Thyroid gland (tissue), 4 donors: ENCODE measurements around the gene RNF220. TPM values are rescaled to one million over a fixed set of nuclear protein-coding genes. Genes with fewer than 3 reads are reported as not detected.

Experiments
- DNase-seq, 2 donors: peaks; one replicate each; pipeline ENCODE4 v3.0.0-alpha.2; 2019
- H3K27ac ChIP-seq, 3 donors: fragments of 200-600 bp; sonication (generic); 1 replicate in 2 of 3; 2 replicates in 1 of 3; pipeline ENCODE4 v1.5.1; 2016 to 2019; ENCODE audit warnings: mild to moderate bottlenecking in 1 of 3, moderate library complexity in 1 of 3
- H3K27me3 ChIP-seq: fragments of 200-600 bp; sonication (generic); one replicate; pipeline ENCODE4 v1.5.1; 2019
- H3K36me3 ChIP-seq, 2 donors: fragments of 200-600 bp; sonication (generic); one replicate each; pipeline ENCODE4 v1.5.1; 2016 to 2019
- H3K4me1 ChIP-seq, 2 donors: fragments of 200-600 bp; sonication (generic); one replicate each; pipeline ENCODE4 v1.5.1; 2017 to 2019
- H3K4me3 ChIP-seq, 3 donors: fragments of 200-600 bp; sonication (generic); replicated peaks in 1 of 3; 1 replicate in 2 of 3; 2 replicates in 1 of 3; pipeline ENCODE4 v1.5.1; 2016; ENCODE audit warnings: mild to moderate bottlenecking in 1 of 3
- H3K9me3 ChIP-seq: fragments of 200-600 bp; sonication (generic); one replicate; pipeline ENCODE4 v1.5.1; 2017
- POLR2A ChIP-seq, 2 donors: fragments of 450-650 bp; IDR thresholded peaks; one replicate each; pipeline ENCODE4 v1.6.1; 2017; ENCODE audit warnings: antibody characterized with exemption in 2 of 2, mild to moderate bottlenecking in 2 of 2, moderate library complexity in 1 of 2
- WGBS, 2 donors: methylation state at CpG; one replicate each; pipeline ENCODE4 v1.1.5; 2017; 5-methylcytosine and 5-hydroxymethylcytosine counted together
- intact Hi-C: fragments of 100-400 bp; cut with DNase I; formaldehyde crosslinking; loops from one replicate; pipeline ENCODE4 v1.15.1; 2023
- total RNA-seq, 4 donors: library from RNA; depleted of rRNA; stranded (reverse); fragments of >200 nt; gene quantifications; one replicate each; pipeline ENCODE4 v1.2.3, GENCODE V29; 2016
- TF ChIP-seq, protein P1 (sequence below), 6 experiments: fragments of 200-600 bp in 3 of 6; fragments of 450-650 bp in 3 of 6; sonication (generic) in 3 of 6; IDR thresholded peaks; one replicate each; pipeline ENCODE4 v1.5.1; 2016 to 2019; ENCODE audit warnings: antibody characterized with exemption in 6 of 6, mild to moderate bottlenecking in 2 of 6, inconsistent platforms in 1 of 6, moderate library complexity in 1 of 6

Gene RNF220
- total RNA-seq, 4 donors from 2014 or later, result 88.7 to 117 (median 102) TPM

- 91 to 94% methylated on average over 2 of the region's 2 CpGs for WGBS, 2 donors
- peaks cover 14 to 20% of the 10 kb centered on the region in 2 donors for H3K4me1 ChIP-seq
- intact Hi-C loops, result no loop called here
Observed at GRCh38 chr1:44678120-44678519, 273.1 kb downstream of the RNF220 start.

DNA sequence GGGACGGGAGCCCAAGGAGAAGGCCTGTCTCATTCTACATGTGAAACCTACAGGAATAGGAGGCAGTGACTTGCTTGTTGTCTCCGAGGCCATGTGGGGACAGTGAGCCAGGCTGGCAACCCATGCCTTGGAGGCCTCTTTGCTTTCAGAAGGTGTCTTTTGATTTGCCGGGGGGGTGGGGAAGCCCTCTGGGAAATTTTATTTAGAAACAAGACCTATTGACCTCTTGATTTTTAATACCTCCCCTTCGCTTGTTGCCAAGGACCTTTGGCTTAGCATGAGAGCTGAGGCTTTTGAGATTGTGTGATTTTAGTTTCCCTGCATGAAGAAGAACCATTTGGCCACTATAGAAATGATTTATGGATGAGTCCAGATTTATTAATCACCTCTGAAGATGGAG is 273.6 kb downstream of the RNF220 start:
- no peaks in the 10 kb centered on the region for H3K36me3 ChIP-seq
- TF ChIP-seq POLR2A (IDR thresholded peaks at IDR 0.05), result no peak
- TF ChIP-seq, protein P1, sequence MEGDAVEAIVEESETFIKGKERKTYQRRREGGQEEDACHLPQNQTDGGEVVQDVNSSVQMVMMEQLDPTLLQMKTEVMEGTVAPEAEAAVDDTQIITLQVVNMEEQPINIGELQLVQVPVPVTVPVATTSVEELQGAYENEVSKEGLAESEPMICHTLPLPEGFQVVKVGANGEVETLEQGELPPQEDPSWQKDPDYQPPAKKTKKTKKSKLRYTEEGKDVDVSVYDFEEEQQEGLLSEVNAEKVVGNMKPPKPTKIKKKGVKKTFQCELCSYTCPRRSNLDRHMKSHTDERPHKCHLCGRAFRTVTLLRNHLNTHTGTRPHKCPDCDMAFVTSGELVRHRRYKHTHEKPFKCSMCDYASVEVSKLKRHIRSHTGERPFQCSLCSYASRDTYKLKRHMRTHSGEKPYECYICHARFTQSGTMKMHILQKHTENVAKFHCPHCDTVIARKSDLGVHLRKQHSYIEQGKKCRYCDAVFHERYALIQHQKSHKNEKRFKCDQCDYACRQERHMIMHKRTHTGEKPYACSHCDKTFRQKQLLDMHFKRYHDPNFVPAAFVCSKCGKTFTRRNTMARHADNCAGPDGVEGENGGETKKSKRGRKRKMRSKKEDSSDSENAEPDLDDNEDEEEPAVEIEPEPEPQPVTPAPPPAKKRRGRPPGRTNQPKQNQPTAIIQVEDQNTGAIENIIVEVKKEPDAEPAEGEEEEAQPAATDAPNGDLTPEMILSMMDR (IDR thresholded peaks at IDR 0.05), result no peak
- 88 to 94% methylated on average over 4 of the region's 4 CpGs for WGBS, 2 donors
- H3K4me3 ChIP-seq, result no peak overlapping the region
- peaks cover 9 to 15% of the 10 kb centered on the region in 2 donors for H3K4me1 ChIP-seq
- H3K9me3 ChIP-seq, result no peaks in the 10 kb centered on the region
- H3K27ac ChIP-seq, result no peak overlapping the region
- H3K27me3 ChIP-seq, result no peaks in the 10 kb centered on the region
- intact Hi-C loops, result no loop called here
- DNase-seq, result no peak

More at GRCh38 chr1:44678120-44678519, 273.1 kb downstream of the RNF220 start:
- no peak overlapping the region for H3K27ac ChIP-seq
- H3K36me3 ChIP-seq, result no peaks in the 10 kb centered on the region
- DNase-seq, result no peak
- no peaks in the 10 kb centered on the region for H3K27me3 ChIP-seq
- H3K4me3 ChIP-seq, result no peak overlapping the region
- H3K9me3 ChIP-seq, result no peaks in the 10 kb centered on the region
- TF ChIP-seq, protein P1 (IDR thresholded peaks at IDR 0.05), result no peak
- TF ChIP-seq POLR2A (IDR thresholded peaks at IDR 0.05), result no peak

GRCh38 chr1:44679468-44679867 is 274.4 kb downstream of the RNF220 start:
- Histone ChIP-seq H3K9me3 (no peaks in the 10 kb centered on the region), H3K36me3 (no peaks in the 10 kb centered on the region), H3K4me3 (no peak overlapping the region), H3K27me3 (no peaks in the 10 kb centered on the region), H3K27ac (no peak overlapping the region), H3K4me1 (peaks cover 9 to 15% of the 10 kb centered on the region in 2 donors)
- TF ChIP-seq, protein P1 (IDR thresholded peaks at IDR 0.05), result no peak
- TF ChIP-seq POLR2A (IDR thresholded peaks at IDR 0.05), result no peak
- WGBS, 2 donors, result 91 to 97% methylated on average over 5 of the region's 5 CpGs
- no peak for DNase-seq
- intact Hi-C loops, result no loop called here

- Histone ChIP-seq H3K36me3 (no peaks in the 10 kb centered on the region), H3K4me3 (no peak overlapping the region), H3K27me3 (no peaks in the 10 kb centered on the region), H3K27ac (no peak overlapping the region), H3K4me1 (no peaks in the 10 kb centered on the region), H3K9me3 (no peaks in the 10 kb centered on the region)
- TF ChIP-seq POLR2A (IDR thresholded peaks at IDR 0.05), result no peak
- TF ChIP-seq, protein P1 (IDR thresholded peaks at IDR 0.05), result no peak
- intact Hi-C loops, result no loop called here
- DNase-seq, result no peak
- WGBS, 2 donors, result 83 to 84% methylated on average over 14 of the region's 14 CpGs
Observed at GRCh38 chr1:44681905-44682882, 277.1 kb downstream of the RNF220 start.

DNA sequence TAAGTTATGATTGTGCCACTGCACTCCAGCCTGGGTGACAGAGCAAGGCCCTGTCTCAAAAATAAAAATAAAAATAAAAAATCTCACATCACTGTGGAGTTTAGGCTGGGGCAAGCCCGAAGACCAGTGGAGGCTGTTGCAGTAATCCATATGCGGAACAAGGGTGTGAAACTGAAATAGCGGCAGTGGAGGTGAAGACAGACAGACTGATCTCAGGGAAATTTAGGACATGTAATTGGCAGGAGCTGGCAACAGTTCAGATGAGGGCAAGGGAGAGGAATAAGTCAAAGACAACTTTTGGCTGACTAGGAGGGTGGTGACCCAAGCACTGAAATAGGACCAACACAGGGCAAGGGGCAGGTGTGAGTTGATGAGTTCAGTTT is 277.8 kb downstream of the RNF220 start:
- Histone ChIP-seq H3K4me3 (no peak overlapping the region), H3K27me3 (no peaks in the 10 kb centered on the region), H3K27ac (no peak overlapping the region), H3K4me1 (no peaks in the 10 kb centered on the region), H3K9me3 (no peaks in the 10 kb centered on the region), H3K36me3 (no peaks in the 10 kb centered on the region)
- no peak for DNase-seq
- TF ChIP-seq, protein P1 (IDR thresholded peaks at IDR 0.05), result no peak
- TF ChIP-seq POLR2A (IDR thresholded peaks at IDR 0.05), result no peak
- WGBS, 2 donors, result 99 to 100% methylated on average over 3 of the region's 3 CpGs
- intact Hi-C loops, result no loop called here
